ENCODE results near the gene PCP2.
A peak's percentile ranks its signal among the peaks of the same experiment; 100 is the strongest.

The PCP2 gene

DNA sequence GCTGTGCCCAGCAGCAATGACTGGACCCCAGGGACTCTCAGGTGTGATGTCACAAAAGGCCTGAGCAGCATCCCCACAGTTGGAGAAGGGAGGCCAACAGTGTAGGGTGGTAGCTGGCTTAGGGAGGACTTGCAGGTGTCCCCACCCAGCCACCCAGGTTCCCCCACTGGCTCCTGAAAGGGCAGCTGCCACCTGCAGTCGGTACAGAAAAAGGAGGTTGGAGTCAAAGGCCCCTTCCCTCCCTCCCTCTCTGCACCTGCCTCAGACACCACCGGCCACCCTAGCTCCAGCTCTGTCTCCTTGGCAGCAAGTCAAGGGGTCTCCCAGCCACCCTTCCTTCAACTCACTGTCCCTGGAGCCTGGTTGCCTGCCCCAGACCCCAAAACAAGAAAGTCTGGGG, at the start of gene PCP2:
Gene PCP2 (minus strand): TSS at position 22 of the 400 bp plus-strand sequence. CDS start 262 bp downstream, outside the sequence.
- Histone ChIP-seq H3K4me3 (ENCODE audit: low read depth, low read length) (no peak within 1 kb of the TSS), H3K27me3 (ENCODE audit: control insufficient read depth, insufficient read depth, low read length) (peaks cover 21% of the 10 kb centered on the region), H3K9ac (ENCODE audit: low read depth, low read length) (no peak within 1 kb of the TSS), H3K4me1 (ENCODE audit: control insufficient read depth, insufficient read depth, low read length) (peaks cover 2% of the 10 kb centered on the region), H3K9me3 (ENCODE audit: control insufficient read depth, insufficient read depth, low read length) (no peaks in the 10 kb centered on the region), H3K36me3 (ENCODE audit: control insufficient read depth, insufficient read depth, low read length) (peaks cover 2% of the 10 kb centered on the region)

DNA sequence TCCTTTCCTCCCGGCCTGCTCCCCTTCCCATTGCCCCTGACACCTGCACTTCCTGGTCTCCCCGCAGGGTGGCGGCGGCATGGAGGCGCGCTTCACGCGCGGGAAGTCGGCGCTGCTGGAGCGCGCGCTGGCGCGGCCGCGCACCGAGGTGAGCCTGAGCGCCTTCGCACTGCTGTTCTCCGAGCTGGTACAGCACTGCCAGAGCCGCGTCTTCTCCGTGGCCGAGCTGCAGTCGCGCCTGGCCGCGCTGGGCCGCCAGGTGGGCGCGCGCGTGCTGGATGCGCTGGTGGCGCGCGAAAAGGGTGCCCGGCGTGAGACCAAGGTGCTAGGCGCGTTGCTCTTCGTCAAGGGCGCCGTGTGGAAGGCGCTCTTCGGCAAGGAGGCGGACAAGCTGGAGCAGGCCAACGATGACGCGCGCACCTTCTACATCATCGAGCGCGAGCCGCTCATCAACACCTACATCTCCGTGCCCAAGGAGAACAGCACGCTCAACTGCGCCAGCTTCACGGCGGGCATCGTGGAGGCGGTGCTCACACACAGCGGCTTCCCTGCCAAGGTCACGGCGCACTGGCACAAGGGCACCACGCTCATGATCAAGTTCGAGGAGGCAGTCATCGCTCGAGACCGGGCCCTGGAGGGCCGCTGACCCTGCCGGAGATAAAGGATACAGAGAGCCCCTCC, 48.8 kb upstream of the PCP2 start:
- H3K4me3 ChIP-seq (ENCODE audit: low read depth, low read length): peak overlapping the region; percentile 82
- peak overlapping the region; percentile 73 for H3K9ac ChIP-seq (ENCODE audit: low read depth, low read length)
- H3K27me3 ChIP-seq (ENCODE audit: control insufficient read depth, insufficient read depth, low read length): peaks cover 2% of the 10 kb centered on the region
- no peaks in the 10 kb centered on the region for H3K9me3 ChIP-seq (ENCODE audit: control insufficient read depth, insufficient read depth, low read length)
- H3K4me1 ChIP-seq (ENCODE audit: control insufficient read depth, insufficient read depth, low read length): peaks cover 7% of the 10 kb centered on the region
- peaks cover 12% of the 10 kb centered on the region for H3K36me3 ChIP-seq (ENCODE audit: control insufficient read depth, insufficient read depth, low read length)

DNA sequence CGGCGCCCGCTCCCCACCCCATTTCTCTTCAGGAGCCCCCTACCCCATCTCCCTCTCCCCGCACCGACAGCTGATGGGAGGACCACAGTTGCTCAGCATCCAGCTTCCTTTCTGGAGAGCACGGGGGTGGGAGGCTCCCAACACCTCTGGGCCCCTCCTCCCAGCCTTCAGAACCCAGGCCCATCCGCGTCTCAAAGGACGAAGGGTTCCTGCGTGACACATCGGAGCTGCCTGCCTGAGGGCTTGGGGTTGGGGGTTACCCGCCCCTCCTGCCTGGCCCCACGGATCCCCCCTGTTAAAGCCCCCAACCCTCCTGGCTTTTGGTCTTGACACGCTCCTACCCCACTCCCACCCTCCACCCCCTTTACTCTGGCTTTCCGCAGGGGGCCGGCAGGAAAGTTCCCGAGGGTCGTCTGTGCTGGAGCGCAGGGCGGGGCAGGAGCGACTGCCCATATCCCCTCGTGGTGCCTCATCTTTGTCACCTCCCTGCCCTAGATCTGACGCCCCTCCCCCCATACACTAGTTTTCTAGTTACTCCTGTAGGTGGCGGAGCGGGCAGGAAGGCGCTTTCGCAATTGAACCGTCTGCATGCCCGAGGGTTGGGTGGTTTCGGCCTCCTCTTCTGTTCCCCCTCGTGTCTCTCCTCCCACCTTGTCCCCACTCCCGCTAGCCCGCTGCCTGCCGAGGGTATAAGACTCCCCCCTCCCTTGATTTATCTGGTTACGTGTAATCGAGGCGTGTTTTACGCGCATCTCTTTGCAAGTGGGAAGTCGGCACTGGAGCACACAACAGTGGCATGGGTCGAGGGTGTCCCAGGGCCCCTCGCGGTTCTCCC, 48.0 kb upstream of the PCP2 start:
- Histone ChIP-seq H3K27me3 (ENCODE audit: control insufficient read depth, insufficient read depth, low read length) (peaks cover 5% of the 10 kb centered on the region), H3K4me3 (ENCODE audit: low read depth, low read length) (peak overlapping the region; percentile 82), H3K36me3 (ENCODE audit: control insufficient read depth, insufficient read depth, low read length) (peaks cover 12% of the 10 kb centered on the region), H3K9me3 (ENCODE audit: control insufficient read depth, insufficient read depth, low read length) (no peaks in the 10 kb centered on the region), H3K4me1 (ENCODE audit: control insufficient read depth, insufficient read depth, low read length) (peaks cover 7% of the 10 kb centered on the region), H3K9ac (ENCODE audit: low read depth, low read length) (peak overlapping the region; percentile 73)

DNA sequence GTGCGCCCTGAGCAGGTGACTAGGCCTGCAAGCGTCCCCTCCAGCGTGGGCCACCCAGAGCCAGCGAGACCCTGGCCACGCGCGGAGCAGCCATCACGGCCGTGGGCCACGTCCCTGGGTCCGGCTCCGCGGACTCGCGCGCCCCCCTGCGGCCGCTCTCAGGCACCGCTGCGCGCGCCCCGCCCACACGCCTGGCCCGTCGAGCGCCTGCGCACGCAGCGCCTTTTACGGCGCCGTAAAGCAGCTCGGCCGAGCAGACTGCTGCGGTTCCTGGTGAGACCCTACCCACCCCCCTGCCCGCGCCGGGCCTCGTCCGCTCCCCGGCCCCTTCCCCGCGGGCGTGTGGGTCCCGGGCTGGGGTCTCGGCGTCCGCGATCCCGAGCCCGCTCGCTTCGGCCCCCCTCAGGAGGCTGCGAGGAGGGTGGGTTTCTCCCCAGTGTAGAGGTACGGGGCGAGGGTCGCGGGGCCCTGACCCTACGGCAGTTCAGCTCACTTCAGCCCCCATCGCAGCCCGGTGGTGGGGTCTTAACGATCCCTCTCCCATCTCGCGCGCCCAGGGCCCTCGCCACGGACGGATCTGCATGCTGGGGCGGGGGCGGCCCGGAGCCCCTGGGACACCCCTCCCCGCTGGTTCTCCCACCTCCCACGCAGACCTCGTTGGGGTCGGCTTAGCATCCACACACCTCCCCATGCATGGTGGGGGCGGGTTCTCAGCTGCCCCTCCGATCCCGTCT, 47.3 kb upstream of the PCP2 start, which contains the start of gene TRAPPC5:
Gene TRAPPC5 (plus strand): TSS at position 228 of the 734 bp plus-strand sequence. CDS start 1,421 bp downstream, outside the sequence.
- peaks cover 8% of the 10 kb centered on the region for H3K27me3 ChIP-seq (ENCODE audit: control insufficient read depth, insufficient read depth, low read length)
- no peaks in the 10 kb centered on the region for H3K9me3 ChIP-seq (ENCODE audit: control insufficient read depth, insufficient read depth, low read length)
- H3K36me3 ChIP-seq (ENCODE audit: control insufficient read depth, insufficient read depth, low read length): peaks cover 12% of the 10 kb centered on the region
- H3K9ac ChIP-seq (ENCODE audit: low read depth, low read length): peak within 1 kb of the TSS; percentile 70
- peak within 1 kb of the TSS; percentile 82 for H3K4me3 ChIP-seq (ENCODE audit: low read depth, low read length)
- H3K4me1 ChIP-seq (ENCODE audit: control insufficient read depth, insufficient read depth, low read length): peaks cover 7% of the 10 kb centered on the region

DNA sequence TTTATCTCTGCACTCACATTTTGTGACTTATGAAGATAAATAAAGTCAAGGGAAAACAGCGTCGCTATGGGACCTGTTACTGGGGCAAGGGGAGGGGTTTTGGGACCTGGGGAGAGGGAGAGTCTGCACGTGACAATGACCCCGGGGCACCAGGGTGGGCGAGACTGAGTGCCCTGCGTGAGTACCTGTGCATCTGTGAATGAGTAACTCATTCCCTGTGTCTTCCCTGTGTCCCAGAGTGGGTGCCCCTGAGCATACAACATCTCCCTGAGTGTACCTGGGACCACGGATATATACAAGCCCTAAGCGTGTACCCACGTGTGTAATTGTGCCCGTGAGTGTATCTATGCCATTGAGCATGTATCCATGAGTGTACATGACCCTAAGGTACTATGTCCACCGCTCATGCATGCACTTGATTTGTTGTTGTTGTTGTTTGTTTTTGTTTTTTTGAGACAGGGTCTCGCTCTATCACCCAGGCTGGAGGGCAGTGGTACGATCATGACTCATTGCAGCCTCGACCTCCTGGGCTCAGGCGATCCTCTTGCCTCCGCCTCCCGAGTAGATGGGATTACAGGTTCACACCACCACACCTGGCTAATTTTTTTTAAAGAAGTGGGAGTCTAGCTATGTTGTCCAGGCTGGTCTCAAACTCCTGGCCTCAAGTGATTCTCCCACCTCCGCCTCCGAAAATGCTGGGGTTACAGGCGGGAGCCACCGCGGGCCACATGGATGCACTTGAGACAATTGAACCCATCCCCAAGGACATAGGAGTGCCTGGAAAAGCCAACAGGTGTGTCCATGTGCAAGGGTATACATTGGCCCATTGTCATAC, 46.5 kb upstream of the PCP2 start:
- peaks cover 12% of the 10 kb centered on the region for H3K36me3 ChIP-seq (ENCODE audit: control insufficient read depth, insufficient read depth, low read length)
- no peak overlapping the region for H3K9ac ChIP-seq (ENCODE audit: low read depth, low read length)
- no peaks in the 10 kb centered on the region for H3K9me3 ChIP-seq (ENCODE audit: control insufficient read depth, insufficient read depth, low read length)
- H3K4me3 ChIP-seq (ENCODE audit: low read depth, low read length): peak overlapping the region; percentile 82
- peaks cover 8% of the 10 kb centered on the region for H3K27me3 ChIP-seq (ENCODE audit: control insufficient read depth, insufficient read depth, low read length)
- peaks cover 2% of the 10 kb centered on the region for H3K4me1 ChIP-seq (ENCODE audit: control insufficient read depth, insufficient read depth, low read length)

DNA sequence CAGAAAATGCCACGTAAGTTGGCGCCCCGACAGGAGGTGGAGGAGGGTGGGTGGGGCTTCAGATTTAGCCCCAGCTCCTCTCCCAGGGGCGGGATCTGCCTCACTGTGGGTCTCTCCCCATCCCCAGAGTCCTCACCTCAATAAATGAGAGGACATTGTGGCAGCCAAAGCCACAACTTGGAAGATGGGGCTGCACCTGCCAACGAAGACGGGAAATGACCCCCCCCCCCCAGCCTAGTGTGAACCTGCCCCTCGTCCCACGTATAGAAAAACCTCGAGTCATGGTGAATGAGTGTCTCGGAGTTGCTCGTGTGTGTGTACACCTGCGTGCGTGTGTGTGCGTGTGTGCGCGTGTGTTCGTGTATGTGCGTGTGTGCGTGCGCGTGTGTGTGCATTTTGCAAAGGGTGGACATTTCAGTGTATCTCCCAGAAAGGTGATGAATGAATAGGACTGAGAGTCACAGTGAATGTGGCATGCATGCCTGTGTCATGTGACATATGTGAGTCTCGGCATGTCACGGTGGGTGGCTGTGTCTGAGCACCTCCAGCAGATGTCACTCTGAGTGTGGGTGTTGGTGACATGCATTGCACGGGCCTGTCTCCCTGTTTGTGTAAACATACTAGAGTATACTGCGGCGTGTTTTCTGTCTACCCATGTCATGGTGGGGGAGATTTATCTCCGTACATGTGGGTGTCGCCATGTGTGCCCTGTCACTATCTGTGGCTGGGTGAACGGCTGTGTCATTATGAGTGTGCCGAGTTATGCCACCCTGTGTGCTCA, 45.6 kb upstream of the PCP2 start:
- H3K36me3 ChIP-seq (ENCODE audit: control insufficient read depth, insufficient read depth, low read length): peaks cover 12% of the 10 kb centered on the region
- H3K9me3 ChIP-seq (ENCODE audit: control insufficient read depth, insufficient read depth, low read length): no peaks in the 10 kb centered on the region
- H3K27me3 ChIP-seq (ENCODE audit: control insufficient read depth, insufficient read depth, low read length): peaks cover 8% of the 10 kb centered on the region

DNA sequence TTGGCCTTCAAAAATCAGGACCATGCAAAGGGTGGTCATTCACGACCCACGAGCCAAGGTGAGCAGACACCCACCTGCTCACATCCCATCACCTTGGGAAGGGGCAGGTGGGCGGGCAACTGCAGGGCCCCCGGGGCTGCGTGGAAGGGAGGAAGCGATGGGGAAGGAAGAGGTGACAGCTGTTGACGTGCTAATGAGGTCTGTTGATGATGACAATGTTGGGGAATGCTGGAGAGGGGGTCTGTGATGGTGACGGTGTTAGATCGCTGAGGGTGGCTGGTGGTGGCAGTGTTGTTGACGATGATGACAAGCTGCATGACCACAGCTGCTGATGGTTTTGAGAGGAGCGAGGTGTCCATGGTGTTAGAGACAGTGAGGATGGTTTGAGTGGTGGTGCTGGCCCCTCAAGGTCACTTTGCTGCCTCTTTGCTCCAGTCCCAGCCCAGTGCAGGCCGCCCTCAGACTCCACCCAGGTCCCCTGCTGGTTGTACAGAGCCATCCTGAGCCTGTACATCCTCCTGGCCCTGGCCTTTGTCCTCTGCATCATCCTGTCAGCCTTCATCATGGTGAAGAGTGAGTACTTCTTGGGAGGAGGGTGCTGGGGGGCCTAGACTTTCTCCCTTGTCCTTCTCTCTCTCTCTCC, 44.3 kb upstream of the PCP2 start:
- no peak overlapping the region for H3K4me3 ChIP-seq (ENCODE audit: low read depth, low read length)
- peaks cover 5% of the 10 kb centered on the region for H3K36me3 ChIP-seq (ENCODE audit: control insufficient read depth, insufficient read depth, low read length)
- H3K9me3 ChIP-seq (ENCODE audit: control insufficient read depth, insufficient read depth, low read length): no peaks in the 10 kb centered on the region
- H3K9ac ChIP-seq (ENCODE audit: low read depth, low read length): no peak overlapping the region
- H3K27me3 ChIP-seq (ENCODE audit: control insufficient read depth, insufficient read depth, low read length): peaks cover 12% of the 10 kb centered on the region
- H3K4me1 ChIP-seq (ENCODE audit: control insufficient read depth, insufficient read depth, low read length): peaks cover 2% of the 10 kb centered on the region

More for the DNA sequence above, 45.6 kb upstream of the PCP2 start:
- Histone ChIP-seq H3K4me1 (ENCODE audit: control insufficient read depth, insufficient read depth, low read length) (peaks cover 2% of the 10 kb centered on the region), H3K9ac (ENCODE audit: low read depth, low read length) (no peak overlapping the region), H3K4me3 (ENCODE audit: low read depth, low read length) (no peak overlapping the region)

DNA sequence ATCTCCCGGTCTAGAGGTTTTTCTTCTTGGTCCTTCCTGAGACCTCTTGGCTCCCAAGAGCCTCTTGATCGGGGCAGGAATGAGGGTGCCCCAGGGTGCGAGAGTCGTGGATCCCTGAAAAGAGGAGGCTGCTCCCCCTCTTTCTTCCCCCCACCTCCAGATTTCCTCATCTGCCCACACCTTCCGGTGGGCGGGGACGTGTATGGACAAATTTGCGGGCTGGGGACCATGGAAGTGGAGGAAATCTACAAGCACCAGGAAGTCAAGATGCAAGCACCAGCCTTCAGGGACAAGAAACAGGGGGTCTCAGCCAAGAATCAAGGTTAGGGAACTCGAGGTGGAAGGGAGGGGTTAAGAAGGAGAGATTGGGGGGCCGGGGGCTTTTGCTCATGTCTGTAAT, 43.3 kb upstream of the PCP2 start, which contains the start of gene MCEMP1:
Gene MCEMP1 (plus strand): TSS at position 237 of the 400 bp plus-strand sequence. CDS start 31 bp downstream, at position 268.
- no peaks in the 10 kb centered on the region for H3K36me3 ChIP-seq (ENCODE audit: control insufficient read depth, insufficient read depth, low read length)
- no peak within 1 kb of the TSS for H3K4me3 ChIP-seq (ENCODE audit: low read depth, low read length)
- H3K27me3 ChIP-seq (ENCODE audit: control insufficient read depth, insufficient read depth, low read length): peaks cover 15% of the 10 kb centered on the region
- peaks cover 1% of the 10 kb centered on the region for H3K4me1 ChIP-seq (ENCODE audit: control insufficient read depth, insufficient read depth, low read length)
- no peaks in the 10 kb centered on the region for H3K9me3 ChIP-seq (ENCODE audit: control insufficient read depth, insufficient read depth, low read length)
- no peak within 1 kb of the TSS for H3K9ac ChIP-seq (ENCODE audit: low read depth, low read length)

DNA sequence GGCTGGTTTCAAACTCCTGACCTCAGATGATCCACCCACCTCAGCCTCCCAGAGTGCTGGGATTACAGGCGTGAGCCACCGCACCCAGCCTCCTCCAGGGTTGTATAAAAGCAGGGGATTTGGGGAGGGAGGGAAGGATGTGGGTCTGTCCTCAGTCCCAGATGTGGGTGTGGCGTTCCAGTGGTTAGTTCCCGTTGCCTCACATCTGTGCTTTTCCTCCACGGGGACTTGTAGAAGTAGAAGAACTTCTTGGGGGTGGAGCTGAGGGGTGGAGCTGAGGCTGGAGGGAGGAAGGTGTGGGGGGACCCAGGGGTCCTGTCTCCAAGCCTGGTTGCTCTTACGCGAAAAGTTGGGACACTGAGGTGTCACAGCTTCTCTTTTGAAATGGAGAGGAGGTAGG, 42.9 kb upstream of the PCP2 start:
- Histone ChIP-seq H3K4me3 (ENCODE audit: low read depth, low read length) (no peak overlapping the region), H3K27me3 (ENCODE audit: control insufficient read depth, insufficient read depth, low read length) (peaks cover 19% of the 10 kb centered on the region), H3K36me3 (ENCODE audit: control insufficient read depth, insufficient read depth, low read length) (no peaks in the 10 kb centered on the region)

More for the DNA sequence above, 42.9 kb upstream of the PCP2 start:
- Histone ChIP-seq H3K9me3 (ENCODE audit: control insufficient read depth, insufficient read depth, low read length) (no peaks in the 10 kb centered on the region), H3K4me1 (ENCODE audit: control insufficient read depth, insufficient read depth, low read length) (no peaks in the 10 kb centered on the region), H3K9ac (ENCODE audit: low read depth, low read length) (no peak overlapping the region)
